Endometrial microvascular endothelial cells (primary cell): ENCODE data around the gene PRSS57. TPM values are rescaled to one million over a fixed set of nuclear protein-coding genes. Genes with fewer than 3 reads are reported as not detected.

Experiments used
- in situ Hi-C: cut with HindIII; loops from 2 replicates; pipeline ENCODE4 v1.10.0; 2017; ENCODE audit warnings: low sequenced_read_pairs, low pct_unique_long_range_greater_than_20kb; ENCODE audit errors: inconsistent ontology term
- total RNA-seq: library from RNA; depleted of rRNA; stranded (reverse); fragments of >200 nt; gene quantifications from one replicate; pipeline ENCODE4 v1.2.3, GENCODE V29; 2015; ENCODE audit errors: inconsistent ontology term

PRSS57 gene
- total RNA-seq, 1 donor from 2014 or later: not detected

DNA sequence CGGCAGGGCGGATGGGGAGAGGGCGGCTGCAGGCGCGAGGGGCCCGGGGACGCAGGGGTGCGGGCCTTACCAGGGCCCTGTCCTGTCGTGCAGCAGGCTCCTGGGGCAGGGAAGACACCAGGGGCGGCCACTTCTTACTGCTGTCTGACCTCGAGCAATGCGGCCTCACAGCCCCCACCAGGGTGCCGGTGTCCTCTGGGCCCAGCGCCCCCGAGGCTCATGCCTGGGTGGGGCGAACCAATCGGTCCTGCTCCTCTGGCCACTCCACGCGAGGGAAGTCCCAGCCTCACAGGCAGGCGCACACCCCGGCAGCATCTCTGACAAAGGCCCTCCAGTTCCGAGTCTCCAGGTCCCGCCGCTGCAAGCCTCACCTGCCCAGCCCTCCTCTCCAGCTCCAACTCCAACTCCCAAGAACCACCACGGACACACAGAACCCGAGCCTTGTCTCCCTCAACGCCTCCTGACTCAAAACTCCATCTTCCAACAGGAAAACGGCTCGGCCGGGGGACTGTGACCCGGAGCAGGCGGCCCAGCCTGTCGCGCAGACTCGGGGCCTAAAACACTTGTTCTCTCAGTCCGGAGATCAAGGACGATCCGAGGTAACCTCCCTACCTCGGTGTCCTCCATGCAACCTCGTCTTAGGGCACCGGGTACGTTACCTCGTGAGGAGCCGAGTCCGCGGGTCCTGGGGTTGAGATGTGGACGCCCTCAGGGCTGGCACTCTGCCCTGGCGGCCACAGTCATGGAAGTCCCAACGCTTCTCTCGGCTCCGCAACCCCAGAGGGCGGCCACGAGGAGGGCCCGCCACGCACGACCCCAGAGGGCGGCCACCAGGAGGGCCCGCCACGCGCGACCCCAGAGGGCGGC, 49.1 kb downstream of the PRSS57 start:
- in situ Hi-C loops: no loop called here

DNA sequence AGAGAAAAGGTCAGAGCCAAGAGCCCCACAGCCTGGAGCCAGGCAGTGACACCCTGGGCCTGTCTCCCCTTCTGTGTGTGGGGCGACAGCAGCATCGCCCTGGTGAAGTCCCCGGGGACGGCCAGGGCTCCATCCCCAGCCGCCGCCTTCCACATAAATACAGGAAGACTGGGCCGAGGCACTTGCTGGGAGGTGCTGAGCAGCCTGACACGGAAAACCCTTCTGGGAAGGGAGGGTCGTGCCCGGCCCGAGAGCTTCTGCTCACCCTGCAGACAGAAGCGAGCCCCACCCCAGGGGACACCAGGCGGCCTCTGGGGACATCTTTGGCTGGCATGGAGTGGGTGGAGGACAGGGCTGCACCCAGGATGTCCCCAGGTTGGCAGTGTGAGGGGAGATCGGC, 50.5 kb downstream of the PRSS57 start:
- in situ Hi-C loops: no loop called here

DNA sequence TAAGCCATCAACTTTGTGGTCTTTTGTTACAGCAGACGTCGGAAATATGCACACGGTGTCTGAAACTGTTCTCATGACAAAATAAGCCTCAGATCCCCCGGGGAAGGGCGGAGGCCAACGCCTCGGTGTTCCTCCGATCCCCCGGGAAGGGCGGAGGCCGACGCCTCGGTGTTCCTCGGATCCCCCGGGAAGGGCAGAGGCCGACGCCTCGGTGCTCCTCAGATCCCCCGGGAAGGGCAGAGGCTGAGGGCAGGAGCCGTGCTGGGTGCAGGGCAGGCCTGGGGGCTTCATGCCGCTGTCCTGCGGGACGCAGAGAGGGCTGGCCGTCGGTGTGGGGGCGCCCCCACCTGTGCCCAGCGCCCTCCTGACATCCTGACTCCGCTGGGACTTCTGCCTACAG, 50.9 kb downstream of the PRSS57 start:
- in situ Hi-C loops: no loop called here

DNA sequence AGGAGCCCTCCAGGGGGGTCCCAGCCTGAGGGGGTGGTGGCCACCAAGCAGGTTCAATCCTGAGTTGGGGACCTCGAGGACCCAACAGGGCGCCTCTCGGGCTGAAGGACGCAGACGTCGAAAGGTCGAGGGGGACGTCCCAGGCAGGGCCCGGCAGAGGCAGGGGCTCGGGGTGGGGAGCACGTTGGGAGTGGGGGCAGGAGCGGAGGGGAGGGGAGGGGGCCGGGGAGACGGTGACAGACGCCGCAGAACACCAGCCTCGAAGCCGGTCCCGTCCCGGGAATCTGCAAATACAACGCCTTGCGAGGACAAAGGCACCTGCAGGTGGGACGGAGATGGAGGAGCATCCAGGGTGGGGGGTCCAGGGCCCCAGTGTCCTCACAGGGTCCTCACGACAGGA, 51.5 kb downstream of the PRSS57 start:
- in situ Hi-C loops: no loop called here

DNA sequence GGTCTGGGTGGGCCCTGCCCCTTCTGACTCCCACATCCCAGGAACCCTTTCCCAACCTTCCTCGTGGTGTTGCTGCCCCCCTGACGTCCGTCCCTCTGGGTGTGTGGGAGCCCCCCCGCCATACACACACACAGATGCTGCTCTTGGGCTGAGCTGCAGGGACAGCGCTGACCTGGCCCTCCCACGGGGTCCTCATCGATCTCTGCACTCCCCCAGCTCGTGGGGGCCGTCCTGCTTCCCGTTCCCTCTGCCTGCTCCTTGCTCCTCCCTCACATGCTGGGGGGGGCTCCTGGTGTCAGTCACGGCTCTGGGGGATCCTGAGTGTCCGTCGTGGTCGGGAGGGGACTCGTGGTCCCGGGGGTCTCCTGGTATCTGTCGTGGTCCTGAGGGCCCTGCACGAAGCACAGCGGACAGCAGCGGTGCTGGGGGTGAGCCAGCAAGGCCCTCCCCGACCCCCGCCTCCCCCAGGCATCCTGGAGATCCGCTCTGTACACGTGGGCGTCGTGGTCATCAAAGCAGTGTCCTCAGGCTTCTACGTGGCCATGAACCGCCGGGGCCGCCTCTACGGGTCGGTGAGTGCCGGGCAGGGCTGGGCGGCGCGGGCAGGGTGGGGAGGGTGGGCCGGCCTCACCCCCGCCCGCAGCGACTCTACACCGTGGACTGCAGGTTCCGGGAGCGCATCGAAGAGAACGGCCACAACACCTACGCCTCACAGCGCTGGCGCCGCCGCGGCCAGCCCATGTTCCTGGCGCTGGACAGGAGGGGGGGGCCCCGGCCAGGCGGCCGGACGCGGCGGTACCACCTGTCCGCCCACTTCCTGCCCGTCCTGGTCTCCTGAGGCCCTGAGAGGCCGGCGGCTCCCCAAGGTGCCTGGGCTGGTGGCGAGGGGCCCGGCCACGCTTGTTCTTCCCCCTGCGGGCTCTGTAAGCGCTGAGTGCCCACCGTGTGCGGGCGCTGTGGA, 52.2 kb downstream of the PRSS57 start:
- in situ Hi-C loops: no loop called here

DNA sequence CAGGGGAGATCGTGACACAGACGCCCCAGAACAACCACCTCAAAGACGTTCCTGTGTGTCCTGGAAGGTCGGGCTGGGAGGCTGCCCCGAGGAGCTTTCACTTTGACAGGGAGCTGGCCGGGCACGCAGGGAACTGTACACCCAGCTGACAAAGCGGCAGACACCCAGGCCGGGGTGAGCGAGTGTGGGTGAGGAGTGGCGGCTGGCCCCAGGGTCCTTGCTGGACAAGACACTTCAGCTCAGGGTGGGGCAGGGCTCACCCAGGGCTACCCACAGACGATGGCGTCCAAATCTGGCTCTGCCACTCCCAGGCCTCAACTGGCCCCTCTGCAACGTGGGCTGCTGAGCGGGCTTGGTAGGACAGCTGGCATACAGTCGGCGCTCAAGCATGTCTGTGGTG, 53.5 kb downstream of the PRSS57 start:
- in situ Hi-C loops: no loop called here

DNA sequence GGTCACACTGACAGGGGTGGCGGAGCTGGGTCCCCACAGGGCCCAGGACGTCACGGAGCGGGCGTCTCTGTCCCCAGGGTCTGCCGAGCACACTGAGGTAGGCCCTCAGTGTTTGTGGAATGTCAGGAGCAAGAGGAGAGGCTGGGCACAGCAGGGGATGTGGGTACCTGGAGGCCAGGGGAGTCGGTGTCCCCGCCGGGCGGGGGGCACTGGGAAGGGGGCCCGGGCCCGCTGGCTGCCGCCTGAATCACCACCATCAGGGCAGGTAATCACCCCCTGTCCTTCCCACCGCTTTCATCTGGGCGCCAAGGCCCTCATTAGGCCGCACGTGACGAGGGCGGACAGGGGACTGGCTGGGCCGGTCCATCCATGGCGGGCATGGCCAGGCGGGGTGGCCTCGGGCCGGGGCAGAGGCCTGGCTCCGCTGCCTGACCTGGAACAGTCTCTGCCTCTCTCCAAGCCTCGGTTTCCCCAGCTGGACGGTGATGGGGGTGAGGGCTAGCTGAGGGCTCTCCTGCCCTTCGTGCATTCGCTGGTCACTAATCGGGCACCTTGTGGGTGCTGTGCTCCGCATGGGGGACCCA, 54.6 kb downstream of the PRSS57 start:
- in situ Hi-C loops: no loop called here

DNA sequence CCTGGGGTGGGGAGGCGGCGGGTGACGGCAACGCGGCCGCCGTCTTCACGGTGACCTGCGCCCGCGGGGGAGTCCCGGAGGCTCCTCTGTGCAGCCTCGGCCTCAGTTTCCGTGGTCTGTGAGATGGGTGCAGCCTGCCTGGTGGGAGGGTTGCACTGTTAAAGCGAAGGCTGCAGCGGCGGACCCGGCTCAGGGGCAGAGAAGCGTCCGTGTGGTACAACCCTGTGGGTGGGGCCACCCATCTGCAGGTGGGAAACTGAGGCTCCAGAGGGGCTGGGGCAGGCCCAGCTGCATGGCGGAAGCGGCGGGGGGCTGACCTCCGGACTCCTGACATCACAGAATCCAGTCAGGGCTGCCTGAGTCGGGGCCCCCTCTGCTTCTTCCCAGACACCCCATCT, 55.1 kb downstream of the PRSS57 start:
- in situ Hi-C loops: no loop called here

DNA sequence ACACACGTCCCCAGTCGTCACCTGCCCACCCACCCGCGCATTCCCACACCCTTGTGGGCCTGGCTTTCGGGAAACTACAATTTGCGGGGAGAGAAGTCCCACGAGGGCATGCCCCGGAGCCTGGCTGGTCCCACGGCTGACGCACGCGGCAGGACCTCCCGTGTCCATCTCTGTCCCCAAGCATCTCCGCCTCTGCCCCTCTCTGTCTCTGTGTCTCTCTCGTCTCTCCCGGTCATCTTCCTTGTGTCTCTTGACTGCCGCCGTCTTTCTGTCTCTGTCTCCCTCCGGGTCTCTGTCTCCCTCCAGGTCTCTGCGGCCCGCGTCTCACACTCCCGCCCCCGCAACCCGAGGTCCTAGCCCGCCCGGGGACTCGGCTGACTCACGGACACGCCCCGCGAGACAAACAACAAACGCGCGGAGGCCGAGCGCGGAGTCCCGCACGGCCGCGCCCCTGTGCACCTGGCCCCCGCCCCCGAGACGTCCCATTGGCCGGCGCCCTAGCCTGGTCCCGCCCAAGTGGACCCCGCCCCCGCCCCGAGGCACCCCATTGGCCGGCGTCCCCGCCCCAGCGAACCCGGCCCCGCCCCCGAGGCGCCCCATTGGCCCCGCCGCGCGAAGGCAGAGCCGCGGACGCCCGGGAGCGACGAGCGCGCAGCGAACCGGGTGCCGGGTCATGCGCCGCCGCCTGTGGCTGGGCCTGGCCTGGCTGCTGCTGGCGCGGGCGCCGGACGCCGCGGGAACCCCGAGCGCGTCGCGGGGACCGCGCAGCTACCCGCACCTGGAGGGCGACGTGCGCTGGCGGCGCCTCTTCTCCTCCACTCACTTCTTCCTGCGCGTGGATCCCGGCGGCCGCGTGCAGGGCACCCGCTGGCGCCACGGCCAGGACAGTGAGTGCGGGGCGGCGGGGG, 55.7 kb downstream of the PRSS57 start, which contains the start of gene FGF22:
FGF22 (plus strand) TSS at position 627 of the 908 bp plus-strand sequence; CDS start at position 674, 47 bp downstream.
- in situ Hi-C loops: no loop called here

DNA sequence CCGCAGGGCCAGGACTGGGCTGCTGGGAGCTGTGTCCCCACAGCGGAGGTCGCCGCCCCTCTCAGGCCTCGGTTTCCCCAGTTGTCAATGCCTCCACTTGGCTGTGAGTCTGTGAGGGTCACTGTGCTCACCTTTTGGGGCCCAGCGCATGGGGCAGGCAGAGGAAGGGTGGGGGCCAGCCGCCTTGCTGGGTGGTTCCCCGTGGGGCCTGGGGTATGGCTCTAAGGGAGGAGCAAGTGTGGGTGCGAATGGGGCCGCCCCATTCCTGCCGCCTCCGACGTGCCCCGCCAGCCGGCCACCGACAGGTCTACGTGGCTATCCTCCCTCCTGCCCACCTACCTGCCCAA, 56.4 kb downstream of the PRSS57 start:
- in situ Hi-C loops: no loop called here

Other genes starting within 250 kb of the PRSS57 start
- 0.37 TPM for gene SHC2, start 234.4 kb downstream of the PRSS57 start, total RNA-seq
- not detected for gene MADCAM1, start 199.0 kb downstream of the PRSS57 start, total RNA-seq
- 17.6 TPM for gene TPGS1, start 188.0 kb downstream of the PRSS57 start, total RNA-seq
- gene CDC34, start 163.7 kb downstream of the PRSS57 start, total RNA-seq: 84.7 TPM
- gene GZMM, start 151.4 kb downstream of the PRSS57 start, total RNA-seq: not detected
- 537 TPM for gene BSG, start 122.9 kb downstream of the PRSS57 start, total RNA-seq
- gene HCN2, start 105.6 kb downstream of the PRSS57 start, total RNA-seq: 0.37 TPM
- 25.9 TPM for gene POLRMT, start 61.9 kb downstream of the PRSS57 start, total RNA-seq
- not detected for gene FGF22, start 55.6 kb downstream of the PRSS57 start, total RNA-seq
- 136 TPM for gene RNF126, start 32.2 kb downstream of the PRSS57 start, total RNA-seq
- 55.0 TPM for gene FSTL3, start 19.1 kb downstream of the PRSS57 start, total RNA-seq
- not detected for gene PALM, start 13.5 kb upstream of the PRSS57 start, total RNA-seq
- not detected for gene MISP, start 55.7 kb upstream of the PRSS57 start, total RNA-seq
- 307 TPM for gene PTBP1, start 102.0 kb upstream of the PRSS57 start, total RNA-seq
- gene PLPPR3, start 126.5 kb upstream of the PRSS57 start, total RNA-seq: 1.5 TPM
- gene AZU1, start 132.4 kb upstream of the PRSS57 start, total RNA-seq: not detected
- gene PRTN3, start 145.5 kb upstream of the PRSS57 start, total RNA-seq: not detected
- not detected for gene ELANE, start 156.9 kb upstream of the PRSS57 start, total RNA-seq
- 5.4 TPM for gene CFD, start 164.2 kb upstream of the PRSS57 start, total RNA-seq
- gene MED16, start 197.7 kb upstream of the PRSS57 start, total RNA-seq: 48.9 TPM
- not detected for gene RNU6-9, start 198.0 kb upstream of the PRSS57 start, total RNA-seq
- gene R3HDM4, start 217.8 kb upstream of the PRSS57 start, total RNA-seq: 52.3 TPM
- gene KISS1R, start 221.9 kb upstream of the PRSS57 start, total RNA-seq: not detected
- 9.1 TPM for gene ARID3A, start 230.6 kb upstream of the PRSS57 start, total RNA-seq